Keratinocyte (primary cell): ENCODE data around the gene CCDC120. TPM values are rescaled to one million over a fixed set of nuclear protein-coding genes. Genes with fewer than 3 reads are reported as not detected.

Source experiments
- DNase-seq: peaks from one replicate; pipeline ENCODE4 v3.0.0-alpha.2; 2011; ENCODE audit warnings: low read depth, missing footprints, low spot score
- FAIRE-seq: peaks from 2 replicates; lab custom pipeline; 2011; peaks lifted over from hg19 to GRCh38; lab: Jason Lieb, UNC
- H2AFZ ChIP-seq: 2 replicates; pipeline ENCODE4 v1.6.0; 2012; ENCODE audit warnings: low read length, control low read depth, inconsistent platforms; ENCODE audit not compliant: control insufficient read depth
- H3K27ac ChIP-seq: 2 replicates; pipeline ENCODE4 v1.5.1; 2011; ENCODE audit warnings: low read length; ENCODE audit not compliant: control insufficient read depth, insufficient read depth
- H3K27me3 ChIP-seq: 3 replicates; pipeline ENCODE4 v1.6.0; 2011; ENCODE audit warnings: low read length; ENCODE audit not compliant: control insufficient read depth, insufficient read depth; ENCODE audit errors: extremely low read depth
- H3K36me3 ChIP-seq, 2 experiments: 2 replicates in 1 of 2; 3 replicates in 1 of 2; pipeline ENCODE4 v1.5.1; 2011; ENCODE audit warnings: low read length in 2 of 2, mild to moderate bottlenecking in 1 of 2; ENCODE audit not compliant: control insufficient read depth in 2 of 2, insufficient read depth in 2 of 2; ENCODE audit errors: extremely low read depth in 1 of 2
- H3K4me1 ChIP-seq: 3 replicates; pipeline ENCODE4 v1.5.1; 2011; ENCODE audit warnings: low read length; ENCODE audit not compliant: control insufficient read depth, insufficient read depth; ENCODE audit errors: extremely low read depth
- H3K4me2 ChIP-seq: 3 replicates; pipeline ENCODE4 v1.6.0; 2011; ENCODE audit warnings: low read depth, low read length; ENCODE audit not compliant: control insufficient read depth, insufficient read depth; ENCODE audit errors: extremely low read depth
- H3K4me3 ChIP-seq, 3 experiments: fragments of 200-600 bp in 1 of 3; sonication (generic) in 1 of 3; 2 replicates in 2 of 3; 3 replicates in 1 of 3; pipeline ENCODE4 v1.5.1; 2011 to 2016; ENCODE audit warnings: low read length in 3 of 3, mild to moderate bottlenecking in 3 of 3, control low read depth in 2 of 3, inconsistent platforms in 1 of 3, low read depth in 1 of 3, mixed read lengths in 1 of 3, mixed run types in 1 of 3, moderate library complexity in 1 of 3; ENCODE audit not compliant: control insufficient read depth in 2 of 3, insufficient read depth in 2 of 3; ENCODE audit errors: extremely low read depth in 1 of 3
- H3K79me2 ChIP-seq: 2 replicates; pipeline ENCODE4 v1.6.0; 2012; ENCODE audit warnings: low read length; ENCODE audit not compliant: control insufficient read depth, insufficient read depth
- H3K9ac ChIP-seq: 3 replicates; pipeline ENCODE4 v1.6.0; 2011; ENCODE audit warnings: low read length; ENCODE audit not compliant: control insufficient read depth, insufficient read depth; ENCODE audit errors: extremely low read depth
- H3K9me1 ChIP-seq: 3 replicates; pipeline ENCODE4 v1.6.0; 2011; ENCODE audit warnings: low read length; ENCODE audit not compliant: control insufficient read depth, insufficient read depth; ENCODE audit errors: extremely low read depth
- H3K9me3 ChIP-seq: 2 replicates; pipeline ENCODE4 v1.5.1; 2012; ENCODE audit warnings: low read depth, low read length; ENCODE audit not compliant: control insufficient read depth
- H4K20me1 ChIP-seq: 3 replicates; pipeline ENCODE4 v1.6.0; 2011; ENCODE audit warnings: low read length; ENCODE audit not compliant: control insufficient read depth, insufficient read depth; ENCODE audit errors: extremely low read depth
- CTCF ChIP-seq, 3 experiments: IDR thresholded peaks in 1 of 3; conservative IDR thresholded peaks in 1 of 3; optimal IDR thresholded peaks in 1 of 3; 2 replicates in 2 of 3; 3 replicates in 1 of 3; pipeline versions ENCODE3 to v1.5.1; 2011; ENCODE audit warnings: low read length in 3 of 3, mild to moderate bottlenecking in 3 of 3, moderate library complexity in 2 of 3, control low read depth in 1 of 3, inconsistent platforms in 1 of 3; ENCODE audit not compliant: insufficient read depth in 2 of 3; ENCODE audit errors: extremely low read depth in 1 of 3
- EZH2 ChIP-seq: IDR thresholded peaks from one replicate; pipeline ENCODE4 v1.6.1; 2012; ENCODE audit warnings: inconsistent platforms, mild to moderate bottlenecking, low read length, moderate library complexity
- dilution Hi-C: fragments of 300-500 bp; cut with MboI; formaldehyde crosslinking; loops from one replicate; pipeline ENCODE4 v1.7.0; 2020; ENCODE audit warnings: low sequenced_read_pairs; ENCODE audit not compliant: extremely low pct_ligation_motif_present
- polyA plus RNA-seq, 5 experiments: library from polyadenylated mRNA; depleted of rRNA in 3 of 5; stranded (reverse) in 3 of 5; stranded (forward) in 1 of 5; unstranded in 1 of 5; fragments of >200 nt; gene quantifications; 1 replicate in 1 of 5; 2 replicates in 3 of 5; 3 replicates in 1 of 5; pipeline versions ENCODE4 v1.2.1 to v1.2.3, GENCODE V29; 2011 to 2012; ENCODE audit warnings: missing spikeins in 2 of 5, low read depth in 1 of 5, low replicate concordance in 1 of 5

Gene CCDC120
- polyA plus RNA-seq, 1 donor (not counting 4 experiments of a cell fraction or from before 2014, with no cell fraction given) = 4.9 TPM

GRCh38 chrX:49100704-49101628, 42.2 kb downstream of the CCDC120 start:
- Histone ChIP-seq H3K9ac (peak overlapping the region; percentile 72), H3K4me1 (peaks cover 4% of the 10 kb centered on the region), H3K9me3 (no peaks in the 10 kb centered on the region), H2AFZ (peak overlapping the region; percentile 83), H3K9me1 (no peaks in the 10 kb centered on the region), H3K36me3 (no peaks in the 10 kb centered on the region), H3K27ac (peak overlapping the region; percentile 39), H3K4me3 (peak overlapping the region; percentile 46 to 57 (median 51)), H3K27me3 (no peaks in the 10 kb centered on the region), H3K79me2 (no peaks in the 10 kb centered on the region), H3K4me2 (peak overlapping the region; percentile 59), H4K20me1 (no peaks in the 10 kb centered on the region)
- peak; percentile 75 for DNase-seq
- dilution Hi-C loops = no loop called here
- FAIRE-seq = peak; percentile 67
- no peak for TF ChIP-seq EZH2
- no peak for TF ChIP-seq CTCF (optimal IDR thresholded peaks at IDR 0.05 in 1 of 3, IDR thresholded peaks at IDR 0.05 in 1 of 3, conservative IDR thresholded peaks at IDR 0.05 in 1 of 3; ENCODE audit: extremely low read depth in 1 of 3, insufficient read depth in 2 of 3, low read length in 3 of 3)

- H3K79me2 ChIP-seq = no peaks in the 10 kb centered on the region
- no peaks in the 10 kb centered on the region for H3K27me3 ChIP-seq
- H3K4me2 ChIP-seq = peak overlapping the region; percentile 49
- H3K9me3 ChIP-seq = no peaks in the 10 kb centered on the region
- dilution Hi-C loops = no loop called here
- H4K20me1 ChIP-seq = no peaks in the 10 kb centered on the region
- peaks cover 4% of the 10 kb centered on the region for H3K4me1 ChIP-seq
- FAIRE-seq (no peak), DNase-seq (no peak)
- no peak for TF ChIP-seq EZH2
- TF ChIP-seq CTCF (optimal IDR thresholded peaks at IDR 0.05 in 1 of 3, IDR thresholded peaks at IDR 0.05 in 1 of 3, conservative IDR thresholded peaks at IDR 0.05 in 1 of 3; ENCODE audit: extremely low read depth in 1 of 3, insufficient read depth in 2 of 3, low read length in 3 of 3) = peak in 1 of 3 experiments; percentile 26
- peak overlapping the region; percentile 72 for H3K9ac ChIP-seq
- H3K36me3 ChIP-seq = no peaks in the 10 kb centered on the region
- no peak overlapping the region for H2AFZ ChIP-seq
- peak overlapping the region; percentile 8 for H3K27ac ChIP-seq
- H3K9me1 ChIP-seq = no peaks in the 10 kb centered on the region
- peak overlapping the region; percentile 46 to 57 (median 51) for H3K4me3 ChIP-seq
Measured at GRCh38 chrX:49101629-49101984, 42.8 kb downstream of the CCDC120 start.
